GM21737 (cell line): ENCODE data around the gene CAMK2A.

ENCODE experiments used
- ATAC-seq: cut with Tn5 transposase; IDR thresholded peaks from one replicate; pipeline ENCODE4 v1.9.1; 2021; ENCODE audit warnings: mild to moderate bottlenecking, moderate library complexity; ENCODE audit not compliant: unreplicated experiment

The CAMK2A gene

DNA sequence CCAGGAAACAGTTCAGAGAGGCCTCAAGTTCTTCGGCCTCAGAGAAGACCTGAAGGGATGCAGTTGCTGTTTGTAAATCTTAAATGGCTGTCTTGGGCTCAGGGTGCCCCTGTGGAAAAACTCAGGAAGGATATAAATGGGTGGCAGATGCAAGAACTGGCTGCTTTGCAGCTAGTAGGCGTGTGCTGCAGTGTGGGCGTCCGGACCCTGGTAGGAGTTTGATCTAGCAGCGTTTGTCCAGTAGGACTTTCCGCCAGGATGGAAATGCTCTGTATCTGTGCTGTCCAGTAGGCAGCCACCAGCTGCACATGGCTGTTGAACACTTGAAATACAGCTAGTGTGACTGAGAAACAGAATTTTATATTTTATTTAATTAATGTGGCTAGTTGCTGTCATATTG is 115.3 kb downstream of the CAMK2A start:
- ATAC-seq: no peak

DNA sequence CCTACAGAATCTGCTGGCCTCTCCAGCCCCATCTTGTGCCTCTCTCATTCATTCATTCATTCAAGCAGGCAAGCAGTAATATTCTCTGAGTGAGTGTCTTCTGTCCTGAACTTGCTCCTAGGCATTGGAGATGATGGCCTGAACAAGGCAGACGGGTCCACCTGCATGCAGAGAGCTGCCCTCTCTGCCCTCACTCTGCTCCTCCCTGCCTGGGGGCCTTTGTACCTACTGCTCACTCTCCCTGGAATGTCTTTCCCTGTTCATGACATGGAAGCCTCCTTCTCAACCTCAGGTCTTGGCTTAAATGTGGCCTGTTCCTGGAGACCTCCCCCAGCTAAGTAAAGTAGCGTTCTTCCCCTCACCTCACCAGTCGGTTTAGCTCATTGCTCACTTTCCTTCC is 116.4 kb downstream of the CAMK2A start:
- ATAC-seq: no peak

DNA sequence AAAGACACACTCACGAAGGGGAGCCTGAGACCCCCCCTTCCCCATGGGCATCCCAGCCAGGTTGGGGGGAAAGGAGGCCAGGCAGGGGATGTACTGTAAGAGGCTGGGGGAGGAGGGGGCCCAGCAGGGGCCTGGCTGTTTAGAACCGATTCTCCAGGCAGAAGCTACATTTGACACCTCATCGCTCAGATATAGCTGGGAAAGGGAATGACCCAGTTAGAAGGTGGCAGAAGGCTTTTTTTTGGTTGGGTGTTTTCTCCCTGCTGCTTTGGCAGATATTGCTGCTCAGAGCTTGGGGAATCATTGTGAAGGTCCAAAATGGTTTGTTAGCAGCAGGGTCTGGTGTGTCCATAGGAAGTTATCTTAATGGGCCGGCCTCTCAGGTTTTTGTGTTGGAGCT is 117.0 kb downstream of the CAMK2A start:
- ATAC-seq: no peak

GRCh38 chr5:150172145-150172544 is 117.4 kb downstream of the CAMK2A start:
- no peak for ATAC-seq
